Activated CD8-positive, alpha-beta T cell treated with anti-CD3 and anti-CD28 coated beads for 36 hours (primary cell): ENCODE data around the gene DPF1. TPM values are rescaled to one million over a fixed set of nuclear protein-coding genes. Genes with fewer than 3 reads are reported as not detected.

Experiments
- ATAC-seq: fragments of 200-7000 bp; cut with Tn5 transposase; one replicate; pipeline ENCODE4 v1.10.0; 2021; ENCODE audit warnings: mild to moderate bottlenecking, moderate library complexity
- CTCF ChIA-PET: fragments of 350-600 bp; sonication (Branson Sonifier 250); formaldehyde crosslinking; loops from one replicate; lab custom pipeline; 2021; ENCODE audit warnings: antibody characterized with exemption; lab: Charles Lee
- POLR2A ChIA-PET: fragments of 350-600 bp; sonication (Branson Sonifier 250); formaldehyde crosslinking; loops from one replicate; lab custom pipeline; 2021; ENCODE audit warnings: antibody characterized with exemption; lab: Charles Lee
- DNase-seq: peaks from one replicate; pipeline ENCODE4 v3.0.0-alpha.2; 2020
- H3K27ac Mint-ChIP-seq: one replicate; pipeline ENCODE4 v1.8.0; 2021; ENCODE audit warnings: mild to moderate bottlenecking, mixed read lengths
- H3K27me3 Mint-ChIP-seq: one replicate; pipeline ENCODE4 v1.8.0; 2021; ENCODE audit warnings: mixed read lengths
- H3K36me3 Mint-ChIP-seq: one replicate; pipeline ENCODE4 v1.8.0; 2021; ENCODE audit warnings: low read depth, mixed read lengths
- H3K4me1 Mint-ChIP-seq: one replicate; pipeline ENCODE4 v1.8.0; 2021; ENCODE audit warnings: low read depth, mixed read lengths
- H3K4me3 Mint-ChIP-seq: one replicate; pipeline ENCODE4 v1.8.0; 2021; ENCODE audit warnings: mild to moderate bottlenecking, moderate library complexity, mixed read lengths
- H3K9me3 Mint-ChIP-seq: one replicate; pipeline ENCODE4 v1.8.0; 2021; ENCODE audit warnings: mixed read lengths
- intact Hi-C: fragments of 100-400 bp; cut with micrococcal nuclease; formaldehyde crosslinking; loops from one replicate; pipeline ENCODE4 v1.10.0; 2022
- total RNA-seq, 2 experiments: library from RNA; stranded (reverse); gene quantifications; one replicate each; pipeline ENCODE4 v1.2.3, GENCODE V29; 2021
- TF ChIP-seq, protein P1 (sequence below): fragments of 200-600 bp; IDR thresholded peaks from one replicate; pipeline ENCODE4 v1.8.0; 2022; ENCODE audit warnings: antibody characterized with exemption, mild to moderate bottlenecking

Gene DPF1
- total RNA-seq, 2 experiments from 2014 or later: 0.47 to 1.0 TPM

DNA sequence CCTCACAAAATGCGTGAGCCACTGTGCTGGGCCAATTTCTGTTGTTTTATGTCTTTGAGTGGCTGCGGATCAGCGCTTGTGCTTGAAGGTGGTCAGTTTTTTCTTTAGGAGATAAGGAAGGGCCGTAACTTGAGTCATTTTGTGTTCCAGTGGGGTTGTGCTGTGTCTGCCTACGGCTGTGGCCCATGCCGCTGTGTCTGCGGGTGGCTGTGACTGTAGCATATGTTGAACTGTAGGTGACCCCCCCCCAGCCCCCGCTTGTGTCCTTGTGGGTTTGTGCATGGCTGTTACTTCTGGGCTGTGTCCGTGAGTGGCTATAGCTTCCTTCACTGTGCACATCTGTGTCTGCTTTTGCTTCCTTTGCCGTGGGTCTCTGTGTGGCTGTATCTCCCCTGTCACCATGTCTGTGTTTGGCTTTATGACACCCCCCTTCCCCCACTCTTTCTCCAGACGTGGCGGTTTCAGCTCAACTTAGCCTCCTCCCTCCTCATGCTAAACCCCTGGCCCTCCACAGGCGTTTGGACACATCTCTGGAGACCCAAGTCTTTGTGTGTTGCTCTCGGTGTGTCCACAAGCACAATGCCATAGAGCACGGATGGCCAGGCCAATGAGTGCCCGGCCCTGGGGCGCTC lies 31.5 kb upstream of the DPF1 start:
- ChIA-PET POLR2A (interaction anchor here (0.7 to 1.1 kb wide), 2 partner anchors 9 to 11 kb away, joined by 3 read pairs; partner anchors contain the start of gene SPINT2), CTCF (interaction anchor here (0.7 to 4.1 kb wide), 9 partner anchors 10 to 353 kb away, joined by 3 to 27 read pairs (median 4); partner anchors contain the start of gene SPINT2)
- no peak for DNase-seq
- Mint-ChIP-seq H3K4me1 (peaks cover 5% of the 10 kb centered on the region), H3K27me3 (peaks cover 33% of the 10 kb centered on the region), H3K27ac (no peak overlapping the region), H3K36me3 (no peaks in the 10 kb centered on the region), H3K4me3 (no peak overlapping the region), H3K9me3 (no peaks in the 10 kb centered on the region)
- TF ChIP-seq, protein P1, sequence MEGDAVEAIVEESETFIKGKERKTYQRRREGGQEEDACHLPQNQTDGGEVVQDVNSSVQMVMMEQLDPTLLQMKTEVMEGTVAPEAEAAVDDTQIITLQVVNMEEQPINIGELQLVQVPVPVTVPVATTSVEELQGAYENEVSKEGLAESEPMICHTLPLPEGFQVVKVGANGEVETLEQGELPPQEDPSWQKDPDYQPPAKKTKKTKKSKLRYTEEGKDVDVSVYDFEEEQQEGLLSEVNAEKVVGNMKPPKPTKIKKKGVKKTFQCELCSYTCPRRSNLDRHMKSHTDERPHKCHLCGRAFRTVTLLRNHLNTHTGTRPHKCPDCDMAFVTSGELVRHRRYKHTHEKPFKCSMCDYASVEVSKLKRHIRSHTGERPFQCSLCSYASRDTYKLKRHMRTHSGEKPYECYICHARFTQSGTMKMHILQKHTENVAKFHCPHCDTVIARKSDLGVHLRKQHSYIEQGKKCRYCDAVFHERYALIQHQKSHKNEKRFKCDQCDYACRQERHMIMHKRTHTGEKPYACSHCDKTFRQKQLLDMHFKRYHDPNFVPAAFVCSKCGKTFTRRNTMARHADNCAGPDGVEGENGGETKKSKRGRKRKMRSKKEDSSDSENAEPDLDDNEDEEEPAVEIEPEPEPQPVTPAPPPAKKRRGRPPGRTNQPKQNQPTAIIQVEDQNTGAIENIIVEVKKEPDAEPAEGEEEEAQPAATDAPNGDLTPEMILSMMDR: no peak
- ATAC-seq: no peak
- intact Hi-C loops: no loop called here

DNA sequence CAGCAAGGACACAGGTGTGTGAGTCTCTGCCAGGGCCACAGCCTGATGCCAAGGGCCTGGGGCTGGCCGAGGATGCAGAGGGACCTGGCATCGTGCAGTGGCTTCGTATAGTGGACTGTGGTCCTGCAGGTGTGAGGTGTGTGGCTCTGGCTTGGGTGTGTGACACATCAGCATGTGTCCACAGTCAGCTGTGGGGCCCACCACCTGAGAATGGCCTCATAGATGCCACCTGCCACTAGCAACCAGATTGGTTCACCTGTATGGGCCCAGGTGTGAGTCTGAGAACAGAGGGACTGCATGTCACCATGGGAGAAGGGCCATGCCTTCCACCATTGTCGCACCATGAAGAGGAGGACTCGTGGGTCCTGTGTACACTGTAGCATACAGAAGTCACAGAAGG lies 29.8 kb upstream of the DPF1 start:
- ChIA-PET POLR2A (no interaction called here), CTCF (interaction anchor here (4.1 kb wide), 1 partner anchor 9 kb away, joined by 27 read pairs; no protein-coding TSS in a partner anchor)
- H3K4me1 Mint-ChIP-seq: peaks cover 3% of the 10 kb centered on the region
- H3K27ac Mint-ChIP-seq: no peak overlapping the region
- intact Hi-C loops: no loop called here
- TF ChIP-seq, protein P1: no peak
- no peaks in the 10 kb centered on the region for H3K36me3 Mint-ChIP-seq
- H3K9me3 Mint-ChIP-seq: no peaks in the 10 kb centered on the region
- no peak overlapping the region for H3K4me3 Mint-ChIP-seq
- DNase-seq: no peak
- no peak for ATAC-seq
- peaks cover 30% of the 10 kb centered on the region for H3K27me3 Mint-ChIP-seq

DNA sequence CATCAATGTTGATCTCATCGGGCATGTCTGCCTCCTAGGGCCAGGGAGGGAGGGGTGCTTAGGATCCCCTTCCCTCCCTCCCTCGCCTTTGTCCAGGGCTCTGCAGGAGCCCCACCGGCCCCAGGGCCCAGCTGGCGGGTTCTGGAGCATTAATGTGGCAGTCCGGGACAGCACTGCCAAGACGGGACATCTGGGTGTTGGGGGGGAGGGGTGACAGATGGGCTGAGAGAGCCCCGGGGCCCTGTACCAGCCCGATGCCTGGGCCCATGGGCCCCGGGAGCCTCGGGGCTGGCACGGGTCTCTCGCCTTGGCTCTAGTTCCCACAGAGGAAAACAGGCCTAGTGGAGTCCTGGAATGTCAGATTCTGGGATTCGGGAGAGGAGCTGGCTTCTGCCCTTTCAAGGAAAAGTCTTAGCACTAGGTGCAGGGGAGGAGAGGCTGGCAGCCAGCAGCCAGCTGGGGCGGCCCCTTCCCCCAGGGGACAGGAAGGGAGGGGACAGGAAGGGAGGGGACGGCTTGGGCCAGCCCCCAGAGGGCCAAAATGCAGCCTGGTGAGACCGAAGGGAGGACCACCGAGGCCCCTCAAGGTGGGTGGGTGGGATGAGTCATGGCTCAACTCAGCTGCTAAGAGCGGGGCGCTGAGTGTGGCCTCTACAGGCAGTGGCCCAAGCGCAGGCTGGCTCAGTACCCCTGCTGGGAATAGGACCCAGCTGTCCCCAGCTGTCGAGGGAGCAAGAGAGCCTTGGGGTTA lies 29.1 kb upstream of the DPF1 start:
- POLR2A ChIA-PET: interaction anchor here (0.6 to 1.2 kb wide), 3 partner anchors 26 to 80 kb away, joined by 3 read pairs; partner anchors contain the start of gene KCNK6
- CTCF ChIA-PET: no interaction called here
- peaks cover 30% of the 10 kb centered on the region for H3K27me3 Mint-ChIP-seq
- ATAC-seq: no peak
- TF ChIP-seq, protein P1: no peak
- no peaks in the 10 kb centered on the region for H3K9me3 Mint-ChIP-seq
- peaks cover 3% of the 10 kb centered on the region for H3K4me1 Mint-ChIP-seq
- no peak overlapping the region for H3K27ac Mint-ChIP-seq
- no peak overlapping the region for H3K4me3 Mint-ChIP-seq
- H3K36me3 Mint-ChIP-seq: no peaks in the 10 kb centered on the region
- no peak for DNase-seq
- intact Hi-C loops: no loop called here

DNA sequence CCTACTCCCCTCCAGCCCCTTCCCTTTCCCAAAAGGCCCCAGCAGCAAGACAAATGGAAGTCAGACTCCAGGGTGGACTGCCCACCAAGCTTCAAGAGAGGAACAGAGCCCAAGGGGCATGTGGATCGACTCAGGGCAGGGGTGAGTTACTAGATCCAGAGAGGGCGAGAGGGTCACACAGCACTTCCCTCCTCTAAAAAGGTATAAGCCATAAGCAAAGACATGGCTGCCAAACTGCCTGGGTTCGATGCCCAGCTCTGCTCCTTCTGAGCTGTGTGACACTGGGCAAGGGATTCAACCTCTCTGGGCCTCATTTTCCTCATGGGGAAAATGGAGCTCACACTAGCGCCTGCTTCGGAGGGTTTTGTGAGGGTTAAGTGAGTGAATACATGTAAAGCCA lies 28.4 kb upstream of the DPF1 start:
- no peak overlapping the region for H3K27ac Mint-ChIP-seq
- H3K36me3 Mint-ChIP-seq: no peaks in the 10 kb centered on the region
- TF ChIP-seq, protein P1: no peak
- no peaks in the 10 kb centered on the region for H3K9me3 Mint-ChIP-seq
- DNase-seq (no peak), ATAC-seq (no peak)
- peaks cover 27% of the 10 kb centered on the region for H3K27me3 Mint-ChIP-seq
- peaks cover 3% of the 10 kb centered on the region for H3K4me1 Mint-ChIP-seq
- no peak overlapping the region for H3K4me3 Mint-ChIP-seq
- ChIA-PET CTCF (no interaction called here), POLR2A (interaction anchor here (0.6 to 1.2 kb wide), 4 partner anchors 27 to 81 kb away, joined by 3 read pairs; partner anchors contain the start of gene KCNK6)
- intact Hi-C loops: no loop called here
